Kidney (tissue), 14 donors: ENCODE measurements around the gene ZDHHC1. TPM values are rescaled to one million over a fixed set of nuclear protein-coding genes. Genes with fewer than 3 reads are reported as not detected.

Experiments used
- DNase-seq, 5 donors: peaks; one replicate each; pipeline ENCODE4 v3.0.0-alpha.2; 2013 to 2020
- FAIRE-seq: peaks from 2 replicates; lab custom pipeline; 2012; peaks lifted over from hg19 to GRCh38; lab: Jason Lieb, UNC
- H3K27ac ChIP-seq, 2 donors: one replicate each; pipeline ENCODE4 v1.7.0; 2013; ENCODE audit warnings: low read depth in 2 of 2, low read length in 2 of 2, inconsistent platforms in 1 of 2
- H3K27me3 ChIP-seq: one replicate; pipeline ENCODE4 v1.7.1; 2013; ENCODE audit warnings: low read length, inconsistent platforms; ENCODE audit not compliant: control insufficient read depth, insufficient read depth
- H3K36me3 ChIP-seq, 3 donors: one replicate each; pipeline versions ENCODE4 v1.7.0 to v1.7.1; 2013; ENCODE audit warnings: low read length in 3 of 3, control low read depth in 1 of 3, inconsistent platforms in 1 of 3; ENCODE audit not compliant: insufficient read depth in 3 of 3, control insufficient read depth in 2 of 3
- H3K4me1 ChIP-seq, 3 donors: one replicate each; pipeline versions ENCODE4 v1.7.0 to v1.7.1; 2013; ENCODE audit warnings: low read length in 3 of 3, inconsistent platforms in 1 of 3, low read depth in 1 of 3; ENCODE audit not compliant: control insufficient read depth in 2 of 3, insufficient read depth in 2 of 3
- H3K4me3 ChIP-seq, 3 donors: one replicate each; pipeline versions ENCODE4 v1.7.0 to v1.8.1; 2013; ENCODE audit warnings: low read length in 3 of 3, control low read depth in 1 of 3, inconsistent platforms in 1 of 3
- H3K9ac ChIP-seq, 3 donors: one replicate each; pipeline versions ENCODE4 v1.7.0 to v1.7.1; 2013; ENCODE audit warnings: low read length in 3 of 3, control low read depth in 1 of 3, inconsistent platforms in 1 of 3
- H3K9me3 ChIP-seq, 3 donors: one replicate each; pipeline versions ENCODE4 v1.7.0 to v1.7.1; 2013; ENCODE audit warnings: low read length in 3 of 3, control low read depth in 1 of 3, inconsistent platforms in 1 of 3; ENCODE audit not compliant: control insufficient read depth in 2 of 3, insufficient read depth in 1 of 3
- CTCF ChIP-seq: IDR thresholded peaks from 3 replicates; pipeline ENCODE4 v1.5.1; 2012; ENCODE audit warnings: mild to moderate bottlenecking, moderate library complexity, borderline replicate concordance; ENCODE audit not compliant: insufficient read depth; ENCODE audit errors: extremely low read depth
- intact Hi-C: fragments of 100-400 bp; cut with DNase I; formaldehyde crosslinking; loops from one replicate; pipeline ENCODE4 v1.11.1; 2022
- polyA plus RNA-seq: library from polyadenylated mRNA; stranded (reverse); fragments of 350-450 nt; fragmentation: Illumina TruSeq; extraction: RNeasy Lipid Tissue Mini Kit (QIAGEN cat#74804); gene quantifications from one replicate; pipeline ENCODE4 v1.2.3, GENCODE V29; 2014; ENCODE audit warnings: low read depth, low replicate concordance; ENCODE audit not compliant: insufficient read depth
- total RNA-seq: library from RNA; stranded (reverse); fragmentation: NEBNext Ultra II Directional; extraction: Animal tissue kit (Norgen Biotek cat#: 25700); gene quantifications from one replicate; pipeline ENCODE4 v1.2.1, GENCODE V29; 2021
- donor health status: control.
- donor health status: control.
- donor health status: control.
- donor health status: control.
- donor health status: control.
- donor health status: DM: yes; HTN: yes; CAD: no.
- donor health status: Normal renal cell carcinoma (clear cell type).

The ZDHHC1 gene
- total and polyA plus RNA-seq, 2 donors from 2014 or later: 14.6 to 23.6 TPM

- intact Hi-C loops: no loop called here
- FAIRE-seq: no peak
- DNase-seq: no peak
Observed at GRCh38 chr16:67388191-67388590, 28.1 kb downstream of the ZDHHC1 start.

GRCh38 chr16:67387479-67388079 is 28.7 kb downstream of the ZDHHC1 start:
- DNase-seq (no peak), FAIRE-seq (no peak)
- no peak for TF ChIP-seq CTCF
- H3K4me1 ChIP-seq: peaks cover 0 to 2% (median 0%) of the 10 kb centered on the region in 3 donors
- no peak overlapping the region for H3K4me3 ChIP-seq
- H3K9ac ChIP-seq: no peak overlapping the region
- H3K27me3 ChIP-seq: no peaks in the 10 kb centered on the region
- intact Hi-C loops: no loop called here
- H3K36me3 ChIP-seq: no peaks in the 10 kb centered on the region
- H3K9me3 ChIP-seq: no peaks in the 10 kb centered on the region
- H3K27ac ChIP-seq: no peak overlapping the region

More at GRCh38 chr16:67388191-67388590, 28.1 kb downstream of the ZDHHC1 start:
- no peaks in the 10 kb centered on the region for H3K36me3 ChIP-seq
- no peak overlapping the region for H3K4me3 ChIP-seq
- H3K4me1 ChIP-seq: peaks cover 0 to 8% (median 0%) of the 10 kb centered on the region in 3 donors
- no peak for TF ChIP-seq CTCF
- no peak overlapping the region for H3K9ac ChIP-seq
- no peaks in the 10 kb centered on the region for H3K27me3 ChIP-seq
- H3K9me3 ChIP-seq: no peaks in the 10 kb centered on the region
- no peak overlapping the region for H3K27ac ChIP-seq

- no peak for TF ChIP-seq CTCF
- Histone ChIP-seq H3K9me3 (no peaks in the 10 kb centered on the region), H3K9ac (no peak overlapping the region), H3K4me3 (no peak overlapping the region), H3K27me3 (no peaks in the 10 kb centered on the region), H3K36me3 (no peaks in the 10 kb centered on the region), H3K27ac (no peak overlapping the region), H3K4me1 (peaks cover 0 to 2% (median 0%) of the 10 kb centered on the region in 3 donors)
- FAIRE-seq (no peak), DNase-seq (no peak)
- intact Hi-C loops: no loop called here
Observed at GRCh38 chr16:67386861-67387455, 29.3 kb downstream of the ZDHHC1 start.
